ENCODE results near the gene FGF12.

DNA sequence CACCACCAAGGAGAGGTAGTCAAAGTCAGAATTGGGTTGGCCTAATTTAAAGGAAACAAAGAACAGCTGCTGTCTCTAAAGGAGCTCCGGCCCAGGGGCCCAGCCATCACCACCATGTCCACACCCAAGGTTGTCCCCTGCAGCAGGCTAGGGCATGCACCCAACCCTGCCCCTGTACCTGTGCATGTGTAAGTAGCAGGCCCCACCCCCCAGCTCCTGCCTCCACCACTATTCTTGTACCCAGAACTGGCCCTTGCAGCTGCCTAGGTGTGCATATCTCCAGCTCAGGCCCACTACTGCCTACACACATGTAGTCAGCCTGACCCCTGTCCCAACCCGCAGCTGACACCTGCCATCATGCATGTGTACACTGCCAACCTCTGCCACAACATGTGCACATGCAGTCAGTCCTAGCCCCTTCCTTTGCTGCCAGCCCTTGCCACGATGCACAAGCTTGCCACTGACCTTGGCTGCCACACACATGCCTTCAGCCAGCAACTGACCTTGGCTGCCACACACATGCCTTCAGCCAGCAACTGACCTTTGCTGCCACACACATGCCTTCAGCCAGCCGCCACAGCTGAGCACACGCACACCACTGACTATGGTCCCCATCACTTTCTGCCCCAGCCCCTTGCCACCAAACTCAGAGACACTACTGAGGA is 39.7 kb downstream of the FGF12 start:
- TF ChIP-seq POLR2AphosphoS5 (IDR thresholded peaks at IDR 0.05; ENCODE audit: low read depth, low read length) (no peak), CTCF (IDR thresholded peaks at IDR 0.05) (no peak), REST (IDR thresholded peaks at IDR 0.05; ENCODE audit: insufficient read depth in 1 of 2, low read depth in 2 of 2, low read length in 1 of 2) (no peak), SIN3A (IDR thresholded peaks at IDR 0.05; ENCODE audit: borderline replicate concordance, insufficient read depth, low read depth, low read length) (no peak), TCF7L2 (IDR thresholded peaks at IDR 0.05; ENCODE audit: low read depth, low read length) (no peak)

Measured in Panc1 (cell line).